Pancreas (tissue), 10 donors: ENCODE results near the gene SCYGR1. TPM values are rescaled to one million over a fixed set of nuclear protein-coding genes. Genes with fewer than 3 reads are reported as not detected.
A peak's percentile ranks its signal among the peaks of the same experiment; 100 is the strongest.
"Not testable (repeated sequence)": the region's sequence is repeated elsewhere in the genome, so short reads cannot be mapped to it uniquely, and the experiment has no call there.

Experiments
- ATAC-seq, 4 donors: fragments of 200-7000 bp; cut with Tn5 transposase; one replicate each; pipeline versions ENCODE4 v1.8.0 to v1.9.1; 2020; ENCODE audit warnings: mild to moderate bottlenecking in 4 of 4, moderate library complexity in 4 of 4
- DNase-seq, 6 donors: peaks; one replicate each; pipeline ENCODE4 v3.0.0-alpha.2; 2020
- FAIRE-seq: peaks from 2 replicates; lab custom pipeline; 2012; peaks lifted over from hg19 to GRCh38; lab: Jason Lieb, UNC
- H3K27ac ChIP-seq, 4 donors: fragments of 200-600 bp; sonication (generic); 1 replicate in 3 of 4; 2 replicates in 1 of 4; pipeline versions ENCODE4 v1.5.0 to v1.8.0; 2020
- H3K27me3 ChIP-seq, 4 donors: fragments of 200-600 bp; one replicate each; pipeline ENCODE4 v1.8.0; 2021
- H3K36me3 ChIP-seq, 3 donors: fragments of 200-600 bp; sonication (generic) in 1 of 3; one replicate each; pipeline versions ENCODE4 v1.5.0 to v1.8.0; 2020 to 2021
- H3K4me1 ChIP-seq, 3 donors: fragments of 200-600 bp; one replicate each; pipeline ENCODE4 v1.8.0; 2021
- H3K4me3 ChIP-seq, 4 donors: fragments of 200-600 bp; sonication (generic) in 2 of 4; one replicate each; pipeline versions ENCODE4 v1.5.0 to v1.8.0; 2020 to 2021
- H3K9me3 ChIP-seq, 4 donors: fragments of 200-600 bp; one replicate each; pipeline ENCODE4 v1.8.0; 2021
- WGBS, 2 donors: extraction: QIAGEN DNeasy Blood & Tissue Kit; methylation state at CpG; one replicate each; pipeline ENCODE4 v1.1.7; 2013; 5-methylcytosine and 5-hydroxymethylcytosine counted together
- intact Hi-C, 3 donors: fragments of 100-400 bp; cut with DNase I; formaldehyde crosslinking; loops; one replicate each; pipeline versions ENCODE4 v1.11.1 to v1.14.2; 2022
- polyA plus RNA-seq, 2 donors: library from polyadenylated mRNA; stranded (reverse); fragments of 200-250 nt; gene quantifications; one replicate each; pipeline ENCODE4 v1.2.3, GENCODE V29; 2013
- total RNA-seq, 6 donors: library from RNA; stranded (reverse); fragmentation: NEBNext Ultra II Directional in 4 of 6; extraction: Animal tissue kit (Norgen Biotek cat#: 25700) in 4 of 6; gene quantifications; one replicate each; pipeline versions ENCODE4 v1.2.1 to v1.2.4, GENCODE V29; 2021 to 2023
- TF ChIP-seq, protein P1 (sequence below), 4 donors: fragments of 200-600 bp; sonication (generic) in 3 of 4; IDR thresholded peaks; one replicate each; pipeline versions ENCODE4 v1.5.0 to v1.8.0; 2021; ENCODE audit warnings: antibody characterized with exemption in 4 of 4
- donor health status: healthy with polysubstance abuse.
- donor health status: DM: no; HTN: no; CAD: no; lungs with moderate emphysema.
- donor health status: DM: no; HTN: no; CAD: no.
- donor health status: control.
- donor health status: control.
- donor health status: Bipolar disorder and iron deficiency.
- donor health status: DM: yes; HTN: yes; CAD: no.
- donor health status: DM: no; HTN: no; CAD: no.
- donor health status: DM: no; HTN: no; CAD: no.
- donor health status: DM: yes; HTN: yes; CAD: no.

Gene SCYGR1
- total and polyA plus RNA-seq, 8 donors: not detected

DNA sequence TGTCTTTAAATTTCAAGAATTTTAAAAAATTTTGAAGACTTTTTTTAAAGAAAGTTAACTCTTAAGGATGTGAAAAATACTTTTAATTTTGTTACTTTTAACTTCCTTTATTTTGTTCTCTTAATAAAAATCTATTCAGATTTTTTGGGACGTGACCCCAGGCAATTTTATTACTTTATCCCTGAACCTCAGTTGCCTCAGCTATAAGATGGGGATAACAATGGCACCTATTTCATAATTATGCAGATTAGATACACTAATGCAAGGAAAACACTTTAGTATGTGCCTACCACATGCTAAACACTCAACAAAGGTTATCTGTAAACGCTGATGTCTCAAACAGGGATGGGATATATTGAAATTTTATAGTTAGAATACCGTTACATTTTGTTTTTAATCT lies 1.5 kb upstream of the SCYGR1 start:
- TF ChIP-seq, protein P1, sequence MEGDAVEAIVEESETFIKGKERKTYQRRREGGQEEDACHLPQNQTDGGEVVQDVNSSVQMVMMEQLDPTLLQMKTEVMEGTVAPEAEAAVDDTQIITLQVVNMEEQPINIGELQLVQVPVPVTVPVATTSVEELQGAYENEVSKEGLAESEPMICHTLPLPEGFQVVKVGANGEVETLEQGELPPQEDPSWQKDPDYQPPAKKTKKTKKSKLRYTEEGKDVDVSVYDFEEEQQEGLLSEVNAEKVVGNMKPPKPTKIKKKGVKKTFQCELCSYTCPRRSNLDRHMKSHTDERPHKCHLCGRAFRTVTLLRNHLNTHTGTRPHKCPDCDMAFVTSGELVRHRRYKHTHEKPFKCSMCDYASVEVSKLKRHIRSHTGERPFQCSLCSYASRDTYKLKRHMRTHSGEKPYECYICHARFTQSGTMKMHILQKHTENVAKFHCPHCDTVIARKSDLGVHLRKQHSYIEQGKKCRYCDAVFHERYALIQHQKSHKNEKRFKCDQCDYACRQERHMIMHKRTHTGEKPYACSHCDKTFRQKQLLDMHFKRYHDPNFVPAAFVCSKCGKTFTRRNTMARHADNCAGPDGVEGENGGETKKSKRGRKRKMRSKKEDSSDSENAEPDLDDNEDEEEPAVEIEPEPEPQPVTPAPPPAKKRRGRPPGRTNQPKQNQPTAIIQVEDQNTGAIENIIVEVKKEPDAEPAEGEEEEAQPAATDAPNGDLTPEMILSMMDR (IDR thresholded peaks at IDR 0.05): no peak
- Histone ChIP-seq H3K4me1 (no peaks in the 10 kb centered on the region), H3K27ac (no peak overlapping the region), H3K36me3 (no peaks in the 10 kb centered on the region), H3K4me3 (no peak overlapping the region), H3K27me3 (no peaks in the 10 kb centered on the region), H3K9me3 (no peaks in the 10 kb centered on the region)
- WGBS, 2 donors: 71 to 82% methylated on average over 3 of the region's 3 CpGs
- DNase-seq (no peak), FAIRE-seq (peak; percentile 85), ATAC-seq (no peak)
- intact Hi-C loops: no loop called here

DNA sequence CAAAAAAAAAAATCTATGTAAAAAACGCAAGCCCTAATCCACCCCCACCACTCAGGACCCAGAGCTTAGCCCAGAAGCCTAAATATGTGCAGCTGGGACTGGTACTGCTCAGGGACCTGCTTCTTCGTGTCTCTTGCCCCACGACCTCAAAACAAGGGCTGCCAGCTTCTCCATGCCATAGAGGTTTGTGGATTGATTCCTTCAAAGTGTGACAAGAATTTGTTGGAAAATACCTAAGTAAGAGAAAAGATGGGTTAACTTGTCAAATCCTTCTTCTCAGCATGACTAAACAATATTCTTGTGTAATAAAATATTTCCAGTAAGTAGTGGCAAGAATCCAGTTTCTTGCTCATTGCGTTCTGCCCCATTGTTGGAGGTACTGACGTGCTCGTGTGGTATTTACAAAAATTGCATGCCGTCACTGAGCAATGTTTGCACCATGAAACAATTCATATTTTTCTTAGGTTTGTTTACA lies 825 bp upstream of the SCYGR1 start:
- H3K4me3 ChIP-seq: no peak overlapping the region
- ATAC-seq: peak in 1 of 4 donors; percentile 18
- H3K9me3 ChIP-seq: no peaks in the 10 kb centered on the region
- FAIRE-seq: no peak
- no peaks in the 10 kb centered on the region for H3K4me1 ChIP-seq
- TF ChIP-seq, protein P1 (IDR thresholded peaks at IDR 0.05): no peak
- no peaks in the 10 kb centered on the region for H3K27me3 ChIP-seq
- no peak for DNase-seq
- no peak overlapping the region for H3K27ac ChIP-seq
- no peaks in the 10 kb centered on the region for H3K36me3 ChIP-seq
- intact Hi-C loops: no loop called here
- WGBS, 2 donors: 72 to 75% methylated on average over 7 of the region's 7 CpGs

DNA sequence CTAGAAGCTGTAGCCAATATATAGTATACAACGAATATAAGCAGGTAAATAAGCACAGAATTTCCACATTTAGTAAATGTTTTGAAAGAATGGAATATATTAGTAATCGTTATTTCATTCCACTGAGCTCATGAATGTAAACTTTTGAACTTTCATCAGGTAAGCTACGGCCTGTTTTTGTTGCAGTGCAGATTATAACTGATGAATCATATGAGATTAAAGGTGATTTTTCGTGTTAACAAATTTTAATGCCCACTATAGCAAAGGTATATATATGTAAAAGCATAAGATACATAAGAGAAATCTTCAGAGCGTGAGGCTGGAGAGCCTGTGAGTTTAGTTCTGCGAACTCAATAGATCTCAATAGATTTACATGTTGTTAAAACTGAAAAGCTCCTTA lies 1.1 kb downstream of the SCYGR1 start:
- no peaks in the 10 kb centered on the region for H3K4me1 ChIP-seq
- H3K36me3 ChIP-seq: no peaks in the 10 kb centered on the region
- no peak for ATAC-seq
- DNase-seq: no peak
- H3K4me3 ChIP-seq: no peak overlapping the region
- no peak for FAIRE-seq
- H3K27me3 ChIP-seq: no peaks in the 10 kb centered on the region
- no peak overlapping the region for H3K27ac ChIP-seq
- no peaks in the 10 kb centered on the region for H3K9me3 ChIP-seq
- 74 to 80% methylated on average over 6 of the region's 6 CpGs for WGBS, 2 donors
- intact Hi-C loops: no loop called here
- TF ChIP-seq, protein P1 (IDR thresholded peaks at IDR 0.05): no peak

DNA sequence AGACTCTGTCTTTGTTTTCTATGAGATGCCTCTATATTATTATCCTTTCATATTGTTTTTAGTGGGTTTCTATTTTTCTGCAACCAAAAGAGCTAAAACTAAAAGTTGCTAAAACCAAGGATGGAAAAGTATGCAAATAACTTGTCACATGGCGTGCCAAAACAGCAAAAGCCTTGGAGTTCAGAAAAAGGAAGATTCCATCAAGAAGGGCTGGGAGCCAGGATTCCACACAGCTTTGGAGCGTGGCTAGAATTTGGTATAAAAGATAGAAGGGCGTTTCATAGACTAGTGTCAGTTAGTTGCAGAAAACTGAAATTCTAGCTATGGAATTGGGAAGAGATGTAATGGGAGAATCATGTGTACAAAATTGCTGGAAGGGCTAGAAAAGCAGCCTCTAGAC lies 4.1 kb downstream of the SCYGR1 start:
- ATAC-seq (no peak), DNase-seq (no peak), FAIRE-seq (no peak)
- intact Hi-C loops: no loop called here
- TF ChIP-seq, protein P1 (IDR thresholded peaks at IDR 0.05): no peak
- Histone ChIP-seq H3K36me3 (no peaks in the 10 kb centered on the region), H3K27ac (no peak overlapping the region), H3K4me3 (no peak overlapping the region), H3K27me3 (no peaks in the 10 kb centered on the region), H3K9me3 (no peaks in the 10 kb centered on the region), H3K4me1 (no peaks in the 10 kb centered on the region)
- WGBS, 2 donors: 64 to 78% methylated on average over 3 of the region's 3 CpGs

DNA sequence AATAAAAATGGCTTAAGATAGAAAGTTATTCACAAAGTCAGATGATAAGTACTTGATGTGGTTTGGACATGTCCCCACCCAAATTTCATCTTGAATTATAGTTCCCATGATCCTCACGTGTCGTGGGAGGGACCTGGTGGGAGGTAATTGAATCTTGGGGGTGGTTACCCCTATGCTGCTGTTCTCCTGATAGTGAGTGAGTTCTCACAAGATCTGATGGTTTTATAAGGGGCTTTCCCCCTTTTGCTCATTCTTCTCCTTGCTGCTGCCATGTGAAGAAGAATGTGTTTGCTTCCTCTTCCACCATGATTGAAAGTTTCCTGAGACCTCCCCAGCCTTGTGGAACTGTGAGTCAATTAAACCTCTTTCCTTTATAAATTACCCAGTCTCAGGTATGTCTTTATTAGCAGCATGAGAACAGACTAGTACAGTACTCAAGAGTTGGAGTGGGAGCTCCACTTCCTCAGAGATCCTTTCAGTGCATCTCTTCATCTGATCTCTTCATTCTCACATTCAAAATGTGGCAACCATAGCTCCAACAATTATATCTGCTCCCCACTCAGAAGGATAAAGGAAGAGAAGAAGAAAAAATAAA lies 5.4 kb downstream of the SCYGR1 start:
- H3K4me3 ChIP-seq, H3K4me1 ChIP-seq, H3K27me3 ChIP-seq, ATAC-seq, DNase-seq, FAIRE-seq, H3K9me3 ChIP-seq, intact Hi-C loops, H3K27ac ChIP-seq, H3K36me3 ChIP-seq: not testable (repeated sequence)
- WGBS, 2 donors: 71 to 88% methylated on average over 2 of the region's 2 CpGs
